Uterus (tissue), 2 donors: ENCODE data around the gene ADARB2.

Source experiments
- POLR2A ChIP-seq, 2 donors: fragments of 450-650 bp; IDR thresholded peaks; one replicate each; pipeline ENCODE4 v1.6.1; 2016; ENCODE audit warnings: antibody characterized with exemption in 2 of 2, mild to moderate bottlenecking in 1 of 2, moderate library complexity in 1 of 2
- TF ChIP-seq, protein P1 (sequence below), 4 experiments: fragments of 200-600 bp in 2 of 4; fragments of 450-650 bp in 2 of 4; sonication (generic) in 2 of 4; IDR thresholded peaks; one replicate each; pipeline ENCODE4 v1.5.1; 2016 to 2019; ENCODE audit warnings: antibody characterized with exemption in 4 of 4, mild to moderate bottlenecking in 2 of 4, moderate library complexity in 1 of 4

DNA sequence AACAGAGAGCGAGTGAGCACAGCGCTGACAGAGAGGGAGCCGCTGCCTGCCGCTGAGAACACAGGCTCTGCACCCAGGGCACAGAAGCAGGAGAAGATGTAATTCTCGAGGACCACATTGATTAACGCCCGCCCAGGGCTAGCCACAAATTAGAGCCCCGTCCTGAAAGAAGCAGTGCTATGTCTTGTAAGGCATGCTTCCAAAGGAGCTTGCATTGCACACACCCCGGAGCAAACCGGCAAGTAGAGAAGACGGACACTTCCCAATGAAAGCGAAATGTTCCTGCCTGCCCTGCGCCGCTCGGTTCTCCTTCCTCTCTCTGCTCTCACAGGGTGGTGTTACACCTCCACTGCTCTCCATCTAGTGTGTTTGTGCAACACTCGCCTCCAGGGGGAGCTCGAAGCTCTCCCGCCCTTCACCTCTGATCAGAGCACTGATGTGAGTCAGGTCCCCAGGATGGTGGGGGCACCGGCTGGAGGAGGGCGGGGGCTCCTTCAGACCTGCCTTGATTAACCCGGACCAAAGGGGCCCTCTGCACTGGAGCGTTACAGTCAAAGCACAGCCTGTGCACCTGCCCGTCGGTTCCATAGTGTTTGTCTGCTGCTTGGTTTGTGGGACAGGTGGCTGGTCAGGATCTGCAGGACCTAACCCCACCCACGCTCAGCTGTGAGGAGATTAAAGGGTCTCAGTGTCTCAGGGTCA lies 316.5 kb downstream of the ADARB2 start:
- TF ChIP-seq, protein P1, sequence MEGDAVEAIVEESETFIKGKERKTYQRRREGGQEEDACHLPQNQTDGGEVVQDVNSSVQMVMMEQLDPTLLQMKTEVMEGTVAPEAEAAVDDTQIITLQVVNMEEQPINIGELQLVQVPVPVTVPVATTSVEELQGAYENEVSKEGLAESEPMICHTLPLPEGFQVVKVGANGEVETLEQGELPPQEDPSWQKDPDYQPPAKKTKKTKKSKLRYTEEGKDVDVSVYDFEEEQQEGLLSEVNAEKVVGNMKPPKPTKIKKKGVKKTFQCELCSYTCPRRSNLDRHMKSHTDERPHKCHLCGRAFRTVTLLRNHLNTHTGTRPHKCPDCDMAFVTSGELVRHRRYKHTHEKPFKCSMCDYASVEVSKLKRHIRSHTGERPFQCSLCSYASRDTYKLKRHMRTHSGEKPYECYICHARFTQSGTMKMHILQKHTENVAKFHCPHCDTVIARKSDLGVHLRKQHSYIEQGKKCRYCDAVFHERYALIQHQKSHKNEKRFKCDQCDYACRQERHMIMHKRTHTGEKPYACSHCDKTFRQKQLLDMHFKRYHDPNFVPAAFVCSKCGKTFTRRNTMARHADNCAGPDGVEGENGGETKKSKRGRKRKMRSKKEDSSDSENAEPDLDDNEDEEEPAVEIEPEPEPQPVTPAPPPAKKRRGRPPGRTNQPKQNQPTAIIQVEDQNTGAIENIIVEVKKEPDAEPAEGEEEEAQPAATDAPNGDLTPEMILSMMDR (IDR thresholded peaks at IDR 0.05): no peak
- TF ChIP-seq POLR2A (IDR thresholded peaks at IDR 0.05): no peak
